H9 (cell line): ENCODE results near the gene TNXB. TPM values are rescaled to one million over a fixed set of nuclear protein-coding genes. Genes with fewer than 3 reads are reported as not detected.
"Not testable (repeated sequence)": the region's sequence is repeated elsewhere in the genome, so short reads cannot be mapped to it uniquely, and the experiment has no call there.

ENCODE experiments used
- DNase-seq: peaks from one replicate; pipeline ENCODE4 v3.0.0-alpha.2; 2017
- H2AFZ ChIP-seq: one replicate; pipeline ENCODE4 v1.6.1; 2013; ENCODE audit warnings: mild to moderate bottlenecking, low read length, control low read depth, moderate library complexity
- H2AK5ac ChIP-seq: 2 replicates; pipeline ENCODE4 v1.6.1; 2013; ENCODE audit warnings: low read length, control low read depth, mixed read lengths; ENCODE audit not compliant: insufficient read length
- H2BK120ac ChIP-seq: one replicate; pipeline ENCODE4 v1.6.1; 2013; ENCODE audit warnings: low read depth, mild to moderate bottlenecking, low read length, control low read depth, inconsistent platforms; ENCODE audit not compliant: poor library complexity, severe bottlenecking
- H2BK12ac ChIP-seq: 2 replicates; pipeline ENCODE4 v1.6.1; 2013; ENCODE audit warnings: low read length, control low read depth, mixed read lengths, low read depth; ENCODE audit not compliant: insufficient read length
- H2BK15ac ChIP-seq: 2 replicates; pipeline ENCODE4 v1.6.1; 2013; ENCODE audit warnings: low read depth, low read length, control low read depth
- H2BK20ac ChIP-seq: one replicate; pipeline ENCODE4 v1.6.1; 2013; ENCODE audit warnings: low read depth, mild to moderate bottlenecking, low read length, control low read depth, inconsistent platforms; ENCODE audit not compliant: poor library complexity, severe bottlenecking
- H2BK5ac ChIP-seq: 2 replicates; pipeline ENCODE4 v1.6.1; 2013; ENCODE audit warnings: low read length, control low read depth, mixed read lengths; ENCODE audit not compliant: insufficient read length
- H3K14ac ChIP-seq: 2 replicates; pipeline ENCODE4 v1.6.1; 2013; ENCODE audit warnings: low read length, control low read depth; ENCODE audit not compliant: insufficient read depth
- H3K18ac ChIP-seq: 2 replicates; pipeline ENCODE4 v1.6.1; 2013; ENCODE audit warnings: low read depth, mild to moderate bottlenecking, mixed read lengths, low read length, control low read depth; ENCODE audit not compliant: insufficient read length
- H3K23ac ChIP-seq: 2 replicates; pipeline ENCODE4 v1.6.1; 2013; ENCODE audit warnings: low read length, control low read depth, mixed read lengths, low read depth; ENCODE audit not compliant: insufficient read length
- H3K23me2 ChIP-seq: 2 replicates; pipeline ENCODE4 v1.6.1; 2013; ENCODE audit warnings: low read depth, mild to moderate bottlenecking, mixed read lengths, low read length, control low read depth; ENCODE audit not compliant: insufficient read length, poor library complexity, severe bottlenecking
- H3K27ac ChIP-seq: 2 replicates; pipeline ENCODE4 v1.5.1; 2013; ENCODE audit warnings: low read length, control low read depth, mixed read lengths, low read depth; ENCODE audit not compliant: insufficient read length
- H3K27me3 ChIP-seq: 2 replicates; pipeline ENCODE4 v1.6.1; 2013; ENCODE audit warnings: low read length, control low read depth, inconsistent platforms; ENCODE audit not compliant: insufficient read depth
- H3K4ac ChIP-seq: 2 replicates; pipeline ENCODE4 v1.6.1; 2013; ENCODE audit warnings: low read depth, mild to moderate bottlenecking, control low read depth, inconsistent platforms, low read length, moderate library complexity
- H3K4me1 ChIP-seq: 2 replicates; pipeline ENCODE4 v1.6.1; 2013; ENCODE audit warnings: low read length, control low read depth, inconsistent platforms; ENCODE audit not compliant: insufficient read depth
- H3K4me2 ChIP-seq: 2 replicates; pipeline ENCODE4 v1.6.1; 2013; ENCODE audit warnings: low read length, control low read depth, mixed read lengths; ENCODE audit not compliant: insufficient read length, insufficient read depth
- H3K56ac ChIP-seq: 2 replicates; pipeline ENCODE4 v1.6.1; 2013; ENCODE audit warnings: low read depth, mild to moderate bottlenecking, mixed read lengths, low read length, control low read depth; ENCODE audit not compliant: insufficient read length
- H3K79me1 ChIP-seq: 2 replicates; pipeline ENCODE4 v1.6.1; 2013; ENCODE audit warnings: low read depth, mild to moderate bottlenecking, moderate library complexity, low read length, control low read depth, inconsistent platforms; ENCODE audit not compliant: insufficient read depth, poor library complexity, severe bottlenecking
- H3K79me2 ChIP-seq: 2 replicates; pipeline ENCODE4 v1.6.1; 2013; ENCODE audit warnings: low read length, control low read depth, inconsistent platforms; ENCODE audit not compliant: insufficient read depth
- H3K9ac ChIP-seq: 2 replicates; pipeline ENCODE4 v1.6.1; 2013; ENCODE audit warnings: low read length, control low read depth, mixed read lengths; ENCODE audit not compliant: insufficient read length; ENCODE audit errors: extremely low read depth
- H3K9me3 ChIP-seq: one replicate; pipeline ENCODE4 v1.6.1; 2013; ENCODE audit warnings: low read depth, low read length, inconsistent platforms; ENCODE audit not compliant: control insufficient read depth
- H3T11ph ChIP-seq: one replicate; pipeline ENCODE4 v1.6.1; 2013; ENCODE audit warnings: mild to moderate bottlenecking, low read length, control low read depth, inconsistent platforms
- H4K20me1 ChIP-seq: one replicate; pipeline ENCODE4 v1.6.1; 2013; ENCODE audit not compliant: control insufficient read depth, insufficient read length, insufficient read depth
- H4K5ac ChIP-seq: 2 replicates; pipeline ENCODE4 v1.6.1; 2013; ENCODE audit warnings: low read depth, mild to moderate bottlenecking, mixed read lengths, low read length, control low read depth; ENCODE audit not compliant: insufficient read length
- H4K8ac ChIP-seq: replicated peaks from 2 replicates; pipeline ENCODE4 v1.6.1; 2013; ENCODE audit warnings: low read length, control low read depth, mixed read lengths, low read depth; ENCODE audit not compliant: insufficient read length
- H4K91ac ChIP-seq: 2 replicates; pipeline ENCODE4 v1.6.1; 2013; ENCODE audit warnings: low read depth, mild to moderate bottlenecking, moderate library complexity, mixed read lengths, low read length, control low read depth; ENCODE audit not compliant: insufficient read length
- H3K27ac Mint-ChIP-seq, 3 experiments: 2 replicates in 2 of 3; 3 replicates in 1 of 3; pipeline ENCODE4 v1.8.0; 2020 to 2021; ENCODE audit warnings: mixed read lengths in 3 of 3, mild to moderate bottlenecking in 1 of 3, moderate library complexity in 1 of 3
- H3K27me3 Mint-ChIP-seq: 2 replicates; pipeline ENCODE4 v1.8.0; 2021; ENCODE audit warnings: low read depth, mild to moderate bottlenecking, moderate library complexity, mixed read lengths
- H3K36me3 Mint-ChIP-seq, 3 experiments: 2 replicates in 2 of 3; 3 replicates in 1 of 3; pipeline ENCODE4 v1.8.0; 2020 to 2021; ENCODE audit warnings: low read depth in 3 of 3, mixed read lengths in 3 of 3; ENCODE audit not compliant: insufficient read depth in 1 of 3
- H3K4me1 Mint-ChIP-seq, 2 experiments: 2 replicates each; pipeline ENCODE4 v1.8.0; 2020; ENCODE audit warnings: mixed read lengths in 2 of 2
- H3K4me3 Mint-ChIP-seq, 2 experiments: 2 replicates in 1 of 2; 3 replicates in 1 of 2; pipeline ENCODE4 v1.8.0; 2020 to 2021; ENCODE audit warnings: mild to moderate bottlenecking in 2 of 2, mixed read lengths in 2 of 2, moderate library complexity in 1 of 2
- H3K9me3 Mint-ChIP-seq, 2 experiments: 2 replicates in 1 of 2; 3 replicates in 1 of 2; pipeline ENCODE4 v1.8.0; 2020; ENCODE audit warnings: mild to moderate bottlenecking in 2 of 2, mixed read lengths in 2 of 2, moderate library complexity in 1 of 2
- WGBS: extraction: QIAGEN DNeasy Blood & Tissue Kit; methylation state at CpG from one replicate; pipeline ENCODE4 v1.1.7; 2013; ENCODE audit warnings: missing lambda C conversion rate, low lambda C conversion rate, mixed read lengths; ENCODE audit not compliant: insufficient read length; ENCODE audit errors: extremely low coverage; 5-methylcytosine and 5-hydroxymethylcytosine counted together
- total RNA-seq: library from RNA; stranded (reverse); gene quantifications from 2 replicates; pipeline ENCODE4 v1.2.1, GENCODE V29; 2021

The TNXB gene
- total RNA-seq, 1 experiment from 2014 or later, result 5.0 TPM

DNA sequence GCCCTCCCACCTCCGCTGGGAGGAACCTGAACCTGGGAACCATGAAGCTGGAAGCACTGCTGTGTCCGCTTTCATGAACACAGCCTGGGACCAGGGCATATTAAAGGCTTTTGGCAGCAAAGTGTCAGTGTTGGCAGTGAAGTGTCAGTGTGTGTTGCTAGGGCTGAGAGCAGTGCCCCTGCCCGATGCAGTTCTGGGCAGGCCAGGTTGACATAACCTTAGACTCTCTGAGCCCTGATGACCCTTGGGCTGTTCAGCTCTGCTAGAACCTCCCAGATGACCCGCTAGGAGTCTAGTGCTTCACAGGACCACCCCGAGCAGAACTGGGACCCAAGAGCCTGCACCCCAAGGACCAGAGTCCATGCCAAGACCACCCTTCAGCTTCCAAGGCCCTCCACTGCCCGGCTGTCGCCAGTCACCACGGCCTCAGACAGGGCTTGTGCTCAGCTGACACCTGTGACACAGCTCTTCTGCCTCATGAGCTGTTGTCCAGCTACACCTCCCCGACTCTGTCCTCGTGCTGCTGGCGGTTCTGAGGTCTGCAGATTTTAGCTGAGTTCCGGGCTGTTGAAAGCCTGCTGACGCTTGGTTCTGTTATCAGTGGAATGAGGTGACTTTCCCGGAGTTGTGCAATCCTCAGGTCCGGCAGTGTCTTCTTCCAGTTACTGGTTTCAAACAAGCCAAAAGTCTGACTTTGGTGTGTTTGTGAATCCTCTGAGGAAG, 106.4 kb downstream of the TNXB start:
- DNase-seq, H2BK5ac ChIP-seq, H4K91ac ChIP-seq, H3K36me3 Mint-ChIP-seq, H2BK20ac ChIP-seq, H3K27me3 ChIP-seq, H4K20me1 ChIP-seq, H3K27me3 Mint-ChIP-seq, H3K4ac ChIP-seq, H3K4me1 ChIP-seq, H3K79me2 ChIP-seq, H3K4me3 Mint-ChIP-seq, H2BK120ac ChIP-seq, H3K27ac Mint-ChIP-seq, H2BK15ac ChIP-seq, H3K18ac ChIP-seq, H3T11ph ChIP-seq, H3K9me3 Mint-ChIP-seq, H3K14ac ChIP-seq, H3K4me1 Mint-ChIP-seq, H2AK5ac ChIP-seq, H4K8ac ChIP-seq, H3K9ac ChIP-seq, H3K9me3 ChIP-seq, H3K4me2 ChIP-seq, H3K56ac ChIP-seq, H3K27ac ChIP-seq, H2BK12ac ChIP-seq, H3K79me1 ChIP-seq, H3K23ac ChIP-seq, H3K23me2 ChIP-seq, H2AFZ ChIP-seq, H4K5ac ChIP-seq: not testable (repeated sequence)
- no CpG with 5 or more reads among the region's 15 CpGs for WGBS

DNA sequence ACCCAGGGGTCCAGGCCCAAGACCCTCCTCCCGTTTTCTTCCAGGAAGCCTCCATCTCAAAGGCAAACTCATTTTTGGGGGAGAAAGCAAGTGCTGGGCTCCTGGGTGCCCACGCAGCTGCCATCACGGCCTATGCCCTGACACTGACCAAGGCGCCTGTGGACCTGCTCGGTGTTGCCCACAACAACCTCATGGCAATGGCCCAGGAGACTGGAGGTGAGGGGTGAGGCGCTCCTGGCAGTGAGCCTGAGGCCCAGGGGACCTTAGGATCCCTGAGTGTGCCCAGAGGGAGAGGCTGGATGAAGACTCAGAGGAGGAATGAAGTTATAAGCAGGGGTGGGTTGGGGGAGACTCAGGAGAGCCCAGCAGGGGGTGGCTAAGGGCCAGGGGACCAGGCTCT, 112.8 kb downstream of the TNXB start:
- H4K5ac ChIP-seq, H3K36me3 Mint-ChIP-seq, H2BK12ac ChIP-seq, H3K23ac ChIP-seq, H3K18ac ChIP-seq, H3T11ph ChIP-seq, H4K20me1 ChIP-seq, H2BK5ac ChIP-seq, H3K9me3 Mint-ChIP-seq, H3K4me3 Mint-ChIP-seq, H4K8ac ChIP-seq, H3K27me3 ChIP-seq, H3K9me3 ChIP-seq, H2BK20ac ChIP-seq, H2BK120ac ChIP-seq, H3K27ac Mint-ChIP-seq, H2AFZ ChIP-seq, H3K4me1 ChIP-seq, H3K23me2 ChIP-seq, H4K91ac ChIP-seq, H3K27me3 Mint-ChIP-seq, H3K14ac ChIP-seq, H3K4me2 ChIP-seq, H3K4me1 Mint-ChIP-seq, H2BK15ac ChIP-seq, H3K79me2 ChIP-seq, H3K4ac ChIP-seq, H2AK5ac ChIP-seq, H3K27ac ChIP-seq, H3K9ac ChIP-seq, H3K79me1 ChIP-seq, H3K56ac ChIP-seq: not testable (repeated sequence)
- WGBS, result no CpG with 5 or more reads among the region's 6 CpGs
- peak; percentile 7 for DNase-seq
